Subcutaneous abdominal adipose tissue (tissue), 5 donors: ENCODE results near the gene TSEN54.

Experiments used
- H3K27ac ChIP-seq: one replicate; pipeline ENCODE4 v1.7.0; 2013; ENCODE audit warnings: low read depth, mild to moderate bottlenecking, inconsistent platforms, low read length, moderate library complexity
- H3K27me3 ChIP-seq, 5 donors: one replicate each; pipeline ENCODE4 v1.7.0; 2013; ENCODE audit warnings: low read length in 5 of 5, inconsistent platforms in 1 of 5; ENCODE audit not compliant: control insufficient read depth in 5 of 5, insufficient read depth in 4 of 5
- H3K36me3 ChIP-seq, 5 donors: one replicate each; pipeline ENCODE4 v1.7.0; 2013; ENCODE audit warnings: low read length in 5 of 5; ENCODE audit not compliant: control insufficient read depth in 5 of 5, insufficient read depth in 5 of 5
- H3K4me1 ChIP-seq, 5 donors: one replicate each; pipeline ENCODE4 v1.7.0; 2013; ENCODE audit warnings: low read length in 5 of 5, mild to moderate bottlenecking in 3 of 5, moderate library complexity in 1 of 5; ENCODE audit not compliant: control insufficient read depth in 5 of 5, insufficient read depth in 5 of 5
- H3K4me3 ChIP-seq, 5 donors: one replicate each; pipeline ENCODE4 v1.7.0; 2013; ENCODE audit warnings: low read length in 5 of 5, low read depth in 1 of 5
- H3K9ac ChIP-seq, 5 donors: one replicate each; pipeline ENCODE4 v1.7.0; 2013; ENCODE audit warnings: low read length in 5 of 5, mild to moderate bottlenecking in 4 of 5, moderate library complexity in 3 of 5
- H3K9me3 ChIP-seq, 5 donors: one replicate each; pipeline ENCODE4 v1.7.0; 2013; ENCODE audit warnings: low read length in 5 of 5; ENCODE audit not compliant: control insufficient read depth in 5 of 5
- donor health status: healthy.
- donor health status: healthy.
- donor health status: healthy.
- donor health status: healthy.
- donor health status: healthy.

Gene TSEN54

DNA sequence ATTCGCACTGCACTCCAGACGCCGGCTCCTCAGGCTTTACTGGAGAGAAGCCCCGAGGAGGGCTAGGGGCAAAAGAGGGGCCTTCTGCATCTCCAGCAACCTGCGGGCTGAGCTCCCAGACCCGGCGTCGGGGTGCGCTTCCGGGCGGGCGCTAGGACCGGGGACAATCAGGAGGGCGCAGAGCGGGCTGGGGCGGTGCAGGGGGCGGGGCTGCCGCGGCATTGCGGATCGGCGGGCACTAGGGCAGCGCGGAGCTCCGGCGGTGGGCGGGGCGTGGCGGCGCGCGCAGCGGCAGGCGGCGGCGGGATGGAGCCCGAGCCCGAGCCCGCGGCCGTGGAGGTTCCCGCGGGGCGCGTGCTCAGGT is at the start of gene TSEN54:
TSS of gene TSEN54 (plus strand) at position 274 of the 364 bp plus-strand sequence. CDS start at position 307, 33 bp downstream.
- Histone ChIP-seq H3K36me3 (peaks cover 0 to 17% (median 7%) of the 10 kb centered on the region in 5 donors), H3K4me3 (peak within 1 kb of the TSS; percentile 72 to 92 (median 81)), H3K27ac (peak within 1 kb of the TSS; percentile 79), H3K9ac (peak within 1 kb of the TSS; percentile 28 to 93 (median 66)), H3K4me1 (peaks cover 5 to 59% (median 49%) of the 10 kb centered on the region in 5 donors), H3K9me3 (no peaks in the 10 kb centered on the region), H3K27me3 (no peaks in the 10 kb centered on the region)

- Histone ChIP-seq H3K4me1 (peaks cover 5 to 25% (median 18%) of the 10 kb centered on the region in 5 donors), H3K27ac (peak overlapping the region; percentile 16), H3K9ac (no peak overlapping the region), H3K9me3 (no peaks in the 10 kb centered on the region), H3K4me3 (peak overlapping the region in 1 of 5 donors; percentile 12), H3K27me3 (no peaks in the 10 kb centered on the region), H3K36me3 (peaks cover 0 to 18% (median 16%) of the 10 kb centered on the region in 5 donors)
Observed at GRCh38 chr17:75468291-75468754, 48.0 kb upstream of the TSEN54 start.

- Histone ChIP-seq H3K4me1 (peaks cover 5 to 24% (median 20%) of the 10 kb centered on the region in 5 donors), H3K36me3 (peaks cover 0 to 22% (median 18%) of the 10 kb centered on the region in 5 donors), H3K27me3 (no peaks in the 10 kb centered on the region), H3K4me3 (no peak overlapping the region), H3K9ac (no peak overlapping the region), H3K9me3 (no peaks in the 10 kb centered on the region), H3K27ac (no peak overlapping the region)
Observed at GRCh38 chr17:75468779-75469373, 47.5 kb upstream of the TSEN54 start.

GRCh38 chr17:75471207-75471606 is 45.1 kb upstream of the TSEN54 start:
- no peak overlapping the region for H3K9ac ChIP-seq
- no peaks in the 10 kb centered on the region for H3K9me3 ChIP-seq
- H3K27me3 ChIP-seq: no peaks in the 10 kb centered on the region
- H3K4me1 ChIP-seq: peaks cover 14 to 41% (median 37%) of the 10 kb centered on the region in 5 donors
- H3K36me3 ChIP-seq: peaks cover 0 to 29% (median 18%) of the 10 kb centered on the region in 5 donors
- no peak overlapping the region for H3K27ac ChIP-seq
- H3K4me3 ChIP-seq: no peak overlapping the region

DNA sequence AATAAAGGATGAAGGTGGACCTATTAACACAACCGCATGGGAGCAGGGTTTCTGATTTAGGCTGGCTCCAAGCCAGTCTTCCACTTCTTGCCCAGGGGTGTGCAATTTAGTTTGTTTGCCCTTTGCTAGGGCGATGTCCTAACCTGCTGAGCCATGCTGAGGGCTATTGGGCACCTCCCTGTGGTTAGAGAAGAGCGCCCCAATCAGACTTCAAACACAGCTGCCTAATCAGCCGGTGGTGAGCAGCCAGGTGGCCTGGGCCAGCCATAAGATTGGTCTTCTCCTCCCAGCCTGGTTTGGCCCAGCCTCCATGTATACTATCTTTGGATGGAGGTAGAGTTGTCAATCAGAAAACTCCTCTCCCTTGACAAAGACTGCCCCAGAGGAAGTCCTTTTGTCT is 44.2 kb upstream of the TSEN54 start:
- Histone ChIP-seq H3K4me3 (no peak overlapping the region), H3K9me3 (no peaks in the 10 kb centered on the region), H3K9ac (no peak overlapping the region), H3K27ac (no peak overlapping the region), H3K36me3 (peaks cover 0 to 34% (median 18%) of the 10 kb centered on the region in 5 donors), H3K27me3 (no peaks in the 10 kb centered on the region), H3K4me1 (peaks cover 19 to 50% (median 45%) of the 10 kb centered on the region in 5 donors)

DNA sequence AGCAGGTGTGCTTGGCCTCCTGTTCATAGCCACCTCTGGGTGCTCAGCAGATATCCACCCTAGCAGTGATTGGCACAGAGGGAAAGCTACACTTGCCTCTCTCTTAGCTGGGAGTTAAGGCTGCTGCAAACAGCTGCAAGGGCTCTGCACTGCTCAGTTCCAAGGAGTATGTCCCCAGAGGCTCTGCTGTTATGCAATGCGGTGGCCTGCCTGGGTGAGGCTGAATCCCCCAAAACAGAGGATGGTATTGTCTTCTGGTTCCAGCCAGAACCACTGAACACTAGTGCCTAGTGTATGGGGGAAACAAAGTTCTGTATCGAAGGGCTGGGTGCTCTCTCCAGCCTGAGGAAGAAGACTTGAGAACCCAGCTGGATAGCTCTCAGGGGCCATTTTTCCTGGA is 43.1 kb upstream of the TSEN54 start:
- Histone ChIP-seq H3K27me3 (no peaks in the 10 kb centered on the region), H3K27ac (no peak overlapping the region), H3K4me1 (peaks cover 19 to 50% (median 47%) of the 10 kb centered on the region in 5 donors), H3K4me3 (no peak overlapping the region), H3K36me3 (peaks cover 0 to 34% (median 18%) of the 10 kb centered on the region in 5 donors), H3K9me3 (no peaks in the 10 kb centered on the region), H3K9ac (no peak overlapping the region)

DNA sequence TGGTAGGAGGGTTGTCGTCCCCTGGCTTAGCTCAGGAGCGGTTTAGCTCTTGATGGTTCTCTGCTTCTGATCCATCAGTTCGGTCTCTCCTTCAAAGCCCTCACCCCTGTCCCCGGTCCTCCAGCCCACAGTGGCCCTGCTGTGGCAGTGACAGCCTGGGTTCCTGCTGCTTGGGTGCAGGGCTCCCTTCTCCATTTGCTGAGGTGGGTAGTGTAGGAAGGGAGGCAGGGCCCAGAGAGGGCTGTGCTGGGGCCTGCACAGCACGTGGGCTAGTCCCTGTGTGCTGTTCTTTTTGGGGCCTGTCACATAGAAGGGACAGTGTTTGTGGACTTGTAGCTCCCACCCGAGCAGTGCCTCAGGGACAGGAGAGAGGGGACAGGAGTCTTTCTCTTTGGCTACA is 41.6 kb upstream of the TSEN54 start:
- peaks cover 16 to 46% (median 39%) of the 10 kb centered on the region in 5 donors for H3K4me1 ChIP-seq
- H3K27me3 ChIP-seq: no peaks in the 10 kb centered on the region
- peaks cover 0 to 34% (median 17%) of the 10 kb centered on the region in 5 donors for H3K36me3 ChIP-seq
- no peaks in the 10 kb centered on the region for H3K9me3 ChIP-seq
- peak overlapping the region; percentile 41 for H3K27ac ChIP-seq
- no peak overlapping the region for H3K4me3 ChIP-seq
- no peak overlapping the region for H3K9ac ChIP-seq

DNA sequence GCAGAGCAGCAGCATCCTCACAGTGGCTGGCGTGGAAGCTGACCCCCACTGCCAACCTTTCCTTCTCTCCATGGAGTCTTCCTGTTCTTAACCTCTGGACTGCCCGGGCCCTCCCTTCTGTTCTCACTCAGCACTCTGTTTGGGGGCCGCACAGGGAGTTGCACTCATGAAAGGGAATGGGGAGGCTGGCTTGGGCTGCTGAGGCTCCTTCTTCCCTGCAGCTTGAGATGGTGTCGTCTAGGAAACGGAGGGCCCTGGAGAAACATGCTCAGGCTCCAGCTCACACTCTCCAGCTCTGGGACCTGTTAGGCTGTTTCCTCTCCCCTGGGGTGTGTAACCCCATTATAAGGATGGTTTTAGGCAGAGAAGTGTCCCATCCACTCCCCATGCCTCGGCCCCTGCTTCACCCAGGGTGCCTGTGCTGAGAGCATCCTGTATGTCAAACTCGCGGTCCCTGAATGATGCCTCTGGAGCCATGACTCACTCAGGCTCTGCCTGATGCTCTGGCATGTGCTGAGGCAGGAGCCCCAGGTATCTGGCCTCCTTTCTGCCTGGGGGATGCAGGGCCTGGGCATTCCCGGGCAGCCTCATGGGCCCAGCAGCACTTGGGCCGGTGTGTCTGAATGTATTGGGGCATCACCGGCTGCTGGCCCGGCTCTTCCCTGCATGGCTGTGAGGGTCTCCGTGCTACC is 41.0 kb upstream of the TSEN54 start:
- Histone ChIP-seq H3K36me3 (peaks cover 0 to 36% (median 17%) of the 10 kb centered on the region in 5 donors), H3K4me3 (peak overlapping the region in 2 of 5 donors; percentile 11 to 27), H3K9ac (peak overlapping the region in 3 of 5 donors; percentile 2 to 53 (median 12)), H3K9me3 (no peaks in the 10 kb centered on the region), H3K27me3 (no peaks in the 10 kb centered on the region), H3K4me1 (peaks cover 16 to 50% (median 41%) of the 10 kb centered on the region in 5 donors), H3K27ac (peak overlapping the region; percentile 46)

GRCh38 chr17:75475851-75476250 is 40.5 kb upstream of the TSEN54 start:
- no peaks in the 10 kb centered on the region for H3K27me3 ChIP-seq
- peaks cover 16 to 56% (median 47%) of the 10 kb centered on the region in 5 donors for H3K4me1 ChIP-seq
- H3K36me3 ChIP-seq: peaks cover 0 to 41% (median 20%) of the 10 kb centered on the region in 5 donors
- peak overlapping the region; percentile 46 for H3K27ac ChIP-seq
- H3K4me3 ChIP-seq: peak overlapping the region in 4 of 5 donors; percentile 27 to 51 (median 34)
- H3K9me3 ChIP-seq: no peaks in the 10 kb centered on the region
- H3K9ac ChIP-seq: peak overlapping the region in 3 of 5 donors; percentile 2 to 53 (median 12)

- Histone ChIP-seq H3K9ac (peak overlapping the region in 1 of 5 donors; percentile 53), H3K4me3 (peak overlapping the region in 4 of 5 donors; percentile 27 to 59 (median 54)), H3K27me3 (no peaks in the 10 kb centered on the region), H3K27ac (peak overlapping the region; percentile 46), H3K9me3 (no peaks in the 10 kb centered on the region), H3K36me3 (peaks cover 0 to 41% (median 20%) of the 10 kb centered on the region in 5 donors), H3K4me1 (peaks cover 18 to 60% (median 51%) of the 10 kb centered on the region in 5 donors)
Observed at GRCh38 chr17:75476271-75476671, 40.1 kb upstream of the TSEN54 start.
